Gastrocnemius medialis (tissue), 4 donors: ENCODE data around the gene B4GALT6. TPM values are rescaled to one million over a fixed set of nuclear protein-coding genes. Genes with fewer than 3 reads are reported as not detected.

ENCODE experiments used
- ATAC-seq, 2 donors: fragments of 150-250 bp; one replicate each; pipeline ENCODE4 v1.9.1; 2016
- DNase-seq, 2 donors: peaks; one replicate each; pipeline ENCODE4 v3.0.0-alpha.2; 2019
- H3K27ac ChIP-seq, 4 donors: fragments of 200-600 bp; sonication (generic); 1 replicate in 1 of 4; 2 replicates in 3 of 4; pipeline ENCODE4 v1.5.1; 2016 to 2018; ENCODE audit warnings: mild to moderate bottlenecking in 2 of 4, moderate library complexity in 1 of 4
- H3K27me3 ChIP-seq, 3 donors: fragments of 200-600 bp; sonication (generic) in 2 of 3; 1 replicate in 1 of 3; 2 replicates in 2 of 3; pipeline versions ENCODE4 v1.5.1 to v1.6.0; 2016 to 2019; ENCODE audit warnings: mild to moderate bottlenecking in 1 of 3, moderate library complexity in 1 of 3
- H3K36me3 ChIP-seq, 2 donors: fragments of 200-600 bp; sonication (generic) in 1 of 2; one replicate each; pipeline ENCODE4 v1.5.1; 2017 to 2018
- H3K4me1 ChIP-seq, 2 donors: fragments of 200-600 bp; sonication (generic) in 1 of 2; one replicate each; pipeline ENCODE4 v1.5.1; 2016 to 2017; ENCODE audit warnings: mild to moderate bottlenecking in 2 of 2
- H3K4me3 ChIP-seq, 4 donors: fragments of 200-600 bp; sonication (generic) in 3 of 4; 1 replicate in 1 of 4; 2 replicates in 3 of 4; pipeline ENCODE4 v1.5.1; 2016 to 2019; ENCODE audit warnings: mild to moderate bottlenecking in 2 of 4
- H3K9me3 ChIP-seq, 3 donors: fragments of 200-600 bp; sonication (generic) in 2 of 3; 1 replicate in 1 of 3; 2 replicates in 2 of 3; pipeline ENCODE4 v1.5.1; 2016 to 2019
- POLR2A ChIP-seq, 2 donors: fragments of 450-650 bp; IDR thresholded peaks; one replicate each; pipeline ENCODE4 v1.6.1; 2017; ENCODE audit warnings: antibody characterized with exemption in 2 of 2, mild to moderate bottlenecking in 2 of 2, moderate library complexity in 2 of 2
- in situ Hi-C, 4 donors: fragments of 200-750 bp; cut with MboI; loops; one replicate each; pipeline versions ENCODE4 v1.15.0 to v1.8.0; 2017; ENCODE audit warnings: low sequenced_read_pairs in 4 of 4
- intact Hi-C: fragments of 100-400 bp; cut with DNase I; formaldehyde crosslinking; loops from one replicate; pipeline ENCODE4 v1.15.1; 2023; ENCODE audit warnings: low total_unique reads
- total RNA-seq, 4 donors: library from RNA; depleted of rRNA; stranded (reverse); fragments of >200 nt; gene quantifications; one replicate each; pipeline versions ENCODE4 v1.1.0 to v1.2.3, GENCODE V29; 2016
- TF ChIP-seq, protein P1 (sequence below), 5 experiments: fragments of 450-650 bp in 3 of 5; fragments of 200-600 bp in 2 of 5; sonication (generic) in 2 of 5; IDR thresholded peaks in 4 of 5; conservative IDR thresholded peaks in 1 of 5; 1 replicate in 4 of 5; 2 replicates in 1 of 5; pipeline ENCODE4 v1.5.1; 2016 to 2019; ENCODE audit warnings: antibody characterized with exemption in 5 of 5, mild to moderate bottlenecking in 3 of 5, moderate library complexity in 3 of 5

B4GALT6 gene
- total RNA-seq, 4 donors from 2014 or later = 0.85 to 2.9 (median 1.9) TPM

- H3K4me1 ChIP-seq = no peaks in the 10 kb centered on the region
- DNase-seq (no peak), ATAC-seq (no peak)
- TF ChIP-seq, protein P1, sequence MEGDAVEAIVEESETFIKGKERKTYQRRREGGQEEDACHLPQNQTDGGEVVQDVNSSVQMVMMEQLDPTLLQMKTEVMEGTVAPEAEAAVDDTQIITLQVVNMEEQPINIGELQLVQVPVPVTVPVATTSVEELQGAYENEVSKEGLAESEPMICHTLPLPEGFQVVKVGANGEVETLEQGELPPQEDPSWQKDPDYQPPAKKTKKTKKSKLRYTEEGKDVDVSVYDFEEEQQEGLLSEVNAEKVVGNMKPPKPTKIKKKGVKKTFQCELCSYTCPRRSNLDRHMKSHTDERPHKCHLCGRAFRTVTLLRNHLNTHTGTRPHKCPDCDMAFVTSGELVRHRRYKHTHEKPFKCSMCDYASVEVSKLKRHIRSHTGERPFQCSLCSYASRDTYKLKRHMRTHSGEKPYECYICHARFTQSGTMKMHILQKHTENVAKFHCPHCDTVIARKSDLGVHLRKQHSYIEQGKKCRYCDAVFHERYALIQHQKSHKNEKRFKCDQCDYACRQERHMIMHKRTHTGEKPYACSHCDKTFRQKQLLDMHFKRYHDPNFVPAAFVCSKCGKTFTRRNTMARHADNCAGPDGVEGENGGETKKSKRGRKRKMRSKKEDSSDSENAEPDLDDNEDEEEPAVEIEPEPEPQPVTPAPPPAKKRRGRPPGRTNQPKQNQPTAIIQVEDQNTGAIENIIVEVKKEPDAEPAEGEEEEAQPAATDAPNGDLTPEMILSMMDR (IDR thresholded peaks at IDR 0.05 in 4 of 5, conservative IDR thresholded peaks at IDR 0.05 in 1 of 5) = no peak
- TF ChIP-seq POLR2A (IDR thresholded peaks at IDR 0.05) = no peak
- no peak overlapping the region for H3K27ac ChIP-seq
- intact Hi-C loops = no loop called here
- H3K27me3 ChIP-seq = no peaks in the 10 kb centered on the region
- no peaks in the 10 kb centered on the region for H3K9me3 ChIP-seq
- H3K36me3 ChIP-seq = no peaks in the 10 kb centered on the region
- H3K4me3 ChIP-seq = no peak overlapping the region
- in situ Hi-C loops = loop anchor here in 1 of 4 donors (10.0 kb wide), 1 partner anchor 156 kb away; no protein-coding TSS in a partner anchor
Measured at GRCh38 chr18:31710826-31711225, 26.4 kb upstream of the B4GALT6 start.

GRCh38 chr18:31707815-31708214 is 23.4 kb upstream of the B4GALT6 start:
- in situ Hi-C loops = no loop called here
- Histone ChIP-seq H3K4me1 (no peaks in the 10 kb centered on the region), H3K36me3 (no peaks in the 10 kb centered on the region), H3K4me3 (no peak overlapping the region), H3K9me3 (no peaks in the 10 kb centered on the region), H3K27ac (no peak overlapping the region), H3K27me3 (no peaks in the 10 kb centered on the region)
- no peak for TF ChIP-seq POLR2A (IDR thresholded peaks at IDR 0.05)
- intact Hi-C loops = no loop called here
- DNase-seq (no peak), ATAC-seq (no peak)

DNA sequence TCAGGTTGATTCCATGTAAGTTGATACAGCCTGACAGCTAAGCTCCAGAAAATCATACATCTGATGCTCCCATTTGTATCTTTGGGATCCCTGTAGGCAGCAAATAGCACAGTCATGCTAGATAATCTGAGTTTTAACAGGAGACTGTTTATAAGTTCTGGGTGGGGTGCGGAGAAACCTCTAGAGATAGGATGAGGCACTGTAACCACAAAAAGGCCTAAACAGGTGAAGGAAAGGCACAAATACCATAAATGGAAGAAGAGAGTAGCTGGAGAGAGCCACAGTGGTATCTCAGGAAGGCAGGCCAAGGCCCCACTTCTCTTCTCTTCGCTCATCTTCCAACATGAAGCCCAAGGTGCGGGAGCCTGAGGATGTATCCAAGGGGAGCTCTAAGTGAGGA is 18.1 kb upstream of the B4GALT6 start:
- Histone ChIP-seq H3K27me3 (no peaks in the 10 kb centered on the region), H3K9me3 (no peaks in the 10 kb centered on the region), H3K36me3 (no peaks in the 10 kb centered on the region), H3K27ac (no peak overlapping the region), H3K4me1 (no peaks in the 10 kb centered on the region), H3K4me3 (no peak overlapping the region)
- TF ChIP-seq, protein P1 (IDR thresholded peaks at IDR 0.05 in 4 of 5, conservative IDR thresholded peaks at IDR 0.05 in 1 of 5) = no peak
- TF ChIP-seq POLR2A (IDR thresholded peaks at IDR 0.05) = no peak
- ATAC-seq = no peak
- DNase-seq = no peak
- in situ Hi-C loops = no loop called here
- intact Hi-C loops = no loop called here

GRCh38 chr18:31701744-31702143 is 17.4 kb upstream of the B4GALT6 start:
- no peaks in the 10 kb centered on the region for H3K9me3 ChIP-seq
- no peak overlapping the region for H3K27ac ChIP-seq
- H3K4me3 ChIP-seq = no peak overlapping the region
- no peaks in the 10 kb centered on the region for H3K27me3 ChIP-seq
- ATAC-seq (no peak), DNase-seq (no peak)
- no peaks in the 10 kb centered on the region for H3K4me1 ChIP-seq
- TF ChIP-seq, protein P1 (IDR thresholded peaks at IDR 0.05 in 4 of 5, conservative IDR thresholded peaks at IDR 0.05 in 1 of 5) = no peak
- no peak for TF ChIP-seq POLR2A (IDR thresholded peaks at IDR 0.05)
- in situ Hi-C loops (no loop called here), intact Hi-C loops (no loop called here)
- H3K36me3 ChIP-seq = no peaks in the 10 kb centered on the region

- in situ Hi-C loops = no loop called here
- intact Hi-C loops = no loop called here
- H3K36me3 ChIP-seq = no peaks in the 10 kb centered on the region
- no peak overlapping the region for H3K27ac ChIP-seq
- ATAC-seq (no peak), DNase-seq (no peak)
- no peaks in the 10 kb centered on the region for H3K9me3 ChIP-seq
- H3K27me3 ChIP-seq = no peaks in the 10 kb centered on the region
- no peaks in the 10 kb centered on the region for H3K4me1 ChIP-seq
- TF ChIP-seq POLR2A (IDR thresholded peaks at IDR 0.05) = no peak
- TF ChIP-seq, protein P1 (IDR thresholded peaks at IDR 0.05 in 4 of 5, conservative IDR thresholded peaks at IDR 0.05 in 1 of 5) = no peak
- H3K4me3 ChIP-seq = no peak overlapping the region
Measured at GRCh38 chr18:31700990-31701389, 16.6 kb upstream of the B4GALT6 start.
